ENCODE results near the gene LAD1.

- TF ChIP-seq GATA2 (IDR thresholded peaks at IDR 0.05; ENCODE audit: low read depth, low read length) (no peak), GATA3 (IDR thresholded peaks at IDR 0.05; ENCODE audit: low read depth, low read length) (no peak)
Measured at GRCh38 chr1:201394591-201394990, 4.5 kb downstream of the LAD1 start.

All from SH-SY5Y (cell line).